ENCODE results near the gene ANKRD10. TPM values are rescaled to one million over a fixed set of nuclear protein-coding genes. Genes with fewer than 3 reads are reported as not detected.

ANKRD10 gene
- polyA plus RNA-seq, 1 donor, result 172 TPM

DNA sequence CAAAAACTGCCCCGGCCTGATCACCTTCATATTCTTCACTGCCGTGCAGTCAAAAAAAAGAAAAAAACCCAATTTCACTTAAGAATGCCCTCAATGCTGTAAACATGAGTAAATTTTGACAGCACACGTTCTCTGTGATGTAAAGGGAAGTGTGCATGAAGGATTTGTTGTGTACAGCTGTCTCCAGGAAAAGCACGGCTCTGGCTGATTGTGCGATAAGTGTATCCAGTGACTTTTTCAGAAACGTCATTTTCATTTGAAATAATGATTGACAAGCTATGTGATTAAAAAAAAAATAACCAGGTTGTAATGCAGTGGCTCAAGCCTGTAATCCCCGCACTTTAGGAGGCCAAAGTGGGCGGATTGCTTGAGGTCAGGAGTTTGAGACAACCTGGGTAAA is 39.6 kb downstream of the ANKRD10 start:
- peaks cover 3% of the 10 kb centered on the region for H3K9me3 ChIP-seq (ENCODE audit: control insufficient read depth, low read depth, low read length)
- H3K36me3 ChIP-seq (ENCODE audit: control insufficient read depth, insufficient read depth, low read length), result peaks cover 3% of the 10 kb centered on the region
- H3K27me3 ChIP-seq (ENCODE audit: control insufficient read depth, insufficient read depth, low read length), result peaks cover 7% of the 10 kb centered on the region
- no peak for DNase-seq
- no peak overlapping the region for H3K27ac ChIP-seq (ENCODE audit: low read length)
- peak overlapping the region; percentile 1 for H3K4me3 ChIP-seq (ENCODE audit: low read length)
- H3K4me1 ChIP-seq (ENCODE audit: control insufficient read depth, insufficient read depth, low read length), result peaks cover 3% of the 10 kb centered on the region
- 69% methylated on average over 4 of the region's 8 CpGs for WGBS (ENCODE audit: insufficient coverage, low lambda C conversion rate)

GRCh38 chr13:110874508-110874960 is 40.3 kb downstream of the ANKRD10 start:
- DNase-seq, result peak; percentile 42 to 59
- peaks cover 3% of the 10 kb centered on the region for H3K4me1 ChIP-seq (ENCODE audit: control insufficient read depth, insufficient read depth, low read length)
- H3K36me3 ChIP-seq (ENCODE audit: control insufficient read depth, insufficient read depth, low read length), result no peaks in the 10 kb centered on the region
- H3K27ac ChIP-seq (ENCODE audit: low read length), result no peak overlapping the region
- peaks cover 13% of the 10 kb centered on the region for H3K27me3 ChIP-seq (ENCODE audit: control insufficient read depth, insufficient read depth, low read length)
- peak overlapping the region; percentile 1 for H3K4me3 ChIP-seq (ENCODE audit: low read length)
- WGBS (ENCODE audit: insufficient coverage, low lambda C conversion rate), result 0% methylated on average over 1 of the region's 32 CpGs
- H3K9me3 ChIP-seq (ENCODE audit: control insufficient read depth, low read depth, low read length), result peaks cover 3% of the 10 kb centered on the region

- no peak for DNase-seq
- peaks cover 14% of the 10 kb centered on the region for H3K27me3 ChIP-seq (ENCODE audit: control insufficient read depth, insufficient read depth, low read length)
- H3K27ac ChIP-seq (ENCODE audit: low read length), result no peak overlapping the region
- WGBS (ENCODE audit: insufficient coverage, low lambda C conversion rate), result 95% methylated on average over 7 of the region's 19 CpGs
- H3K36me3 ChIP-seq (ENCODE audit: control insufficient read depth, insufficient read depth, low read length), result no peaks in the 10 kb centered on the region
- peaks cover 3% of the 10 kb centered on the region for H3K4me1 ChIP-seq (ENCODE audit: control insufficient read depth, insufficient read depth, low read length)
- peaks cover 3% of the 10 kb centered on the region for H3K9me3 ChIP-seq (ENCODE audit: control insufficient read depth, low read depth, low read length)
- H3K4me3 ChIP-seq (ENCODE audit: low read length), result no peak overlapping the region
Observed at GRCh38 chr13:110873639-110874507, 41.0 kb downstream of the ANKRD10 start.

- Histone ChIP-seq H3K9me3 (ENCODE audit: control insufficient read depth, low read depth, low read length) (peaks cover 3% of the 10 kb centered on the region), H3K36me3 (ENCODE audit: control insufficient read depth, insufficient read depth, low read length) (no peaks in the 10 kb centered on the region), H3K4me1 (ENCODE audit: control insufficient read depth, insufficient read depth, low read length) (peaks cover 3% of the 10 kb centered on the region), H3K4me3 (ENCODE audit: low read length) (no peak overlapping the region), H3K27me3 (ENCODE audit: control insufficient read depth, insufficient read depth, low read length) (peaks cover 14% of the 10 kb centered on the region), H3K27ac (ENCODE audit: low read length) (no peak overlapping the region)
- no CpG with 5 or more reads among the region's 35 CpGs for WGBS (ENCODE audit: insufficient coverage, low lambda C conversion rate)
- no peak for DNase-seq
Observed at GRCh38 chr13:110872768-110873638, 41.9 kb downstream of the ANKRD10 start.

DNA sequence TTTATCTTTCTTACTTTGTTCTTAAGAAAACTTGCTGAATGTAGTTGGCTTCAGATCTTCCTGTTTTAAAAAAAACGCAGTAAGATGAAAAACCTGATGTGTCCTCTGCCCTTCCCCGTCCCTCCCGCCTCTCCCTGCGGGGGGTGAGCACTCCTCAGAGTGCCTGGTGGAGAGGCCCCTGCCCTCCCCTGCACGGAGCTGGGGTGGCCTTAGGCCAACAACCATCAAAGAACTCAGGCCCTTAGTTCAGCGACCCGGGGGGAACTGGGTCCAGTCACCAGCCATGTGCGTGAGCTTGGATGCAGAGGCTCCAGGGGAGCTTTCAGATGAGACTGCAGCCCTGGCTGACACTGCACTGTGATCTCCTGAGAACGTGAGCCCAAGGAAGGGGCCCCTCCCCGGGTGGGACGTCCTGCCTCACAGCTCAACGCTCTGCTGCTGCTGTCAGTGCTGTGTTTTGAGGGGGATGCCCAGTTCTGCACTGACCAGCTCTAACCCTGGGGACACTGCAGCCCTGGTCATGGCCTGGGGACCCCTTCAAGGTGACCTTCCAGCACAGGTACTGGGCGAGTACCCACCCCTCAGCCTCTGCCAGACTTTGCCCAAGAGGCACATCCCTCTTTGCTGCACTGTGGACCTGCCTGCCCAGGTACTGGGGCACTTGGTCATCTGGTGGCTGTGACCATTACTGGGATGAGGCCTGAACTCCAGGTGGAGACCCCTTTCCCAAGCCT is 42.7 kb downstream of the ANKRD10 start:
- peaks cover 3% of the 10 kb centered on the region for H3K9me3 ChIP-seq (ENCODE audit: control insufficient read depth, low read depth, low read length)
- no CpG with 5 or more reads among the region's 13 CpGs for WGBS (ENCODE audit: insufficient coverage, low lambda C conversion rate)
- H3K27ac ChIP-seq (ENCODE audit: low read length), result no peak overlapping the region
- no peak for DNase-seq
- peaks cover 3% of the 10 kb centered on the region for H3K4me1 ChIP-seq (ENCODE audit: control insufficient read depth, insufficient read depth, low read length)
- no peaks in the 10 kb centered on the region for H3K36me3 ChIP-seq (ENCODE audit: control insufficient read depth, insufficient read depth, low read length)
- H3K4me3 ChIP-seq (ENCODE audit: low read length), result no peak overlapping the region
- peaks cover 17% of the 10 kb centered on the region for H3K27me3 ChIP-seq (ENCODE audit: control insufficient read depth, insufficient read depth, low read length)

DNA sequence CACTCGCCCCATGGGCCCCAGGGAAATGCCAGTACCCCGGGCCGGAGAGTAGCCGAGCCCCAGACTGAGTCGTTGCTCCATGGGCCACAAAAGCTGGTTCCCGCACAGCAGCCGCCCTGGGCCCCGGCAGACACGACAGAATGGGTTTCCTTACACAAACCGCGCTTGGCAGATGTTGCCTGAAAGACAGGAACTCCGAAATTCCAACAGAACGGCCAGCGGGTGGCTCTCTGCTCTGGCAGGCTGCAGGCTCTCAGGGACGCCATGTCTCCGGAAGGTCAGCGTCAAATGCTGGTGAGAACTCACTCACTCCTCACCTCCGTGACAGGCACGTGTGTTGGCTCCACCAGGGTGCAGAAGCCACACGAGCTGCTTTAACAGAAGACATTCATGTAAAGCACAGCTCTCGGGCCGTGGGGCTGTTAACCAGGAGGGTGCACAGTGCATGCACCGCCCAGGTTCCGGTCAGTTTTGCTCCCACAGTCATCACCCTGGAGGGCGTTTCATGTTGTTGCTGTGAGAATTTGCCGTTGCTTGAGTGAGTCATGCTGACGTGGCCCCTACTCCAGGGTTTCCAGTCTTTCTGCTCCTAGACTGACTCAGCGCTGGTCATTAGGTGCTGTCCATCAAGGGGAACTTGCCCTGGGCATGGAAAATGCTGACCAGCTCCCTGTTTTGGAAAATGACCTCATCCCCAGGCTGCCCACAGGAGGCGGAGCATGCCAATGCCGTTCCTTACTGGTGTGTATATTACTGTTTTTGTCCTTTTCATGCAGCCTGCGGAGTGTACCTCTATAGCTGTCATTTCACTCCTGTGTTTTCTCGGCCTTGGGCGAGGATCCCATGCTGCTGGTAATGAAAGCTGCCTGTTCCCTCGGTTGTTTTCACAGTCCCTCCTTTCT is 44.8 kb downstream of the ANKRD10 start:
- peaks cover 2% of the 10 kb centered on the region for H3K4me1 ChIP-seq (ENCODE audit: control insufficient read depth, insufficient read depth, low read length)
- no peak overlapping the region for H3K4me3 ChIP-seq (ENCODE audit: low read length)
- H3K27me3 ChIP-seq (ENCODE audit: control insufficient read depth, insufficient read depth, low read length), result peaks cover 17% of the 10 kb centered on the region
- peaks cover 3% of the 10 kb centered on the region for H3K9me3 ChIP-seq (ENCODE audit: control insufficient read depth, low read depth, low read length)
- 50% methylated on average over 2 of the region's 34 CpGs for WGBS (ENCODE audit: insufficient coverage, low lambda C conversion rate)
- H3K27ac ChIP-seq (ENCODE audit: low read length), result no peak overlapping the region
- DNase-seq, result peak; percentile 37 to 50
- no peaks in the 10 kb centered on the region for H3K36me3 ChIP-seq (ENCODE audit: control insufficient read depth, insufficient read depth, low read length)

GRCh38 chr13:110869231-110869804 is 45.6 kb downstream of the ANKRD10 start:
- WGBS (ENCODE audit: insufficient coverage, low lambda C conversion rate), result 100% methylated on average over 1 of the region's 22 CpGs

DNA sequence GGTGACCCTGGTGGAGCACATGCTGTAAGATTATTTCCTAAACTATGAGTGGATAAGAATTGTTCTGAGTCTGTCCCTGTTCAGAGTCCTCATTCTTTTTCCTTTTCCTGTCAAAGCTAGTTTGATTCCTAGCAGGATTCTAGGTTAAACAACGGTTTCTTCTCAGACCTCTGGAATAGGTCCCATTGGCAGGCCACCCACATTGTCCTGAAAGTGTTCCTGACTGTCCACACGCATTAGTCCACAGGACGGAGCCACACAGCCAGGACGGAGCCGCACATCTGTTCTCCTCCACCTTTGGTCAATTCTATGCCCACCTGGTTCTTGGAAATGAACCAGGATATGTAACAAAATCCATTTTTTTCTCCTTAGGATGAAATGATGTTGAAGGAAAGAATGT is 46.1 kb downstream of the ANKRD10 start:
- Histone ChIP-seq H3K36me3 (ENCODE audit: control insufficient read depth, insufficient read depth, low read length) (no peaks in the 10 kb centered on the region), H3K27me3 (ENCODE audit: control insufficient read depth, insufficient read depth, low read length) (peaks cover 14% of the 10 kb centered on the region), H3K27ac (ENCODE audit: low read length) (no peak overlapping the region), H3K4me1 (ENCODE audit: control insufficient read depth, insufficient read depth, low read length) (no peaks in the 10 kb centered on the region), H3K4me3 (ENCODE audit: low read length) (no peak overlapping the region), H3K9me3 (ENCODE audit: control insufficient read depth, low read depth, low read length) (peaks cover 3% of the 10 kb centered on the region)
- WGBS (ENCODE audit: insufficient coverage, low lambda C conversion rate), result no CpG with 5 or more reads among the region's 5 CpGs
- DNase-seq, result no peak

More at GRCh38 chr13:110869231-110869804, 45.6 kb downstream of the ANKRD10 start:
- Histone ChIP-seq H3K27me3 (ENCODE audit: control insufficient read depth, insufficient read depth, low read length) (peaks cover 16% of the 10 kb centered on the region), H3K4me3 (ENCODE audit: low read length) (no peak overlapping the region), H3K36me3 (ENCODE audit: control insufficient read depth, insufficient read depth, low read length) (no peaks in the 10 kb centered on the region), H3K27ac (ENCODE audit: low read length) (no peak overlapping the region), H3K9me3 (ENCODE audit: control insufficient read depth, low read depth, low read length) (peaks cover 3% of the 10 kb centered on the region), H3K4me1 (ENCODE audit: control insufficient read depth, insufficient read depth, low read length) (no peaks in the 10 kb centered on the region)
- DNase-seq, result no peak

DNA sequence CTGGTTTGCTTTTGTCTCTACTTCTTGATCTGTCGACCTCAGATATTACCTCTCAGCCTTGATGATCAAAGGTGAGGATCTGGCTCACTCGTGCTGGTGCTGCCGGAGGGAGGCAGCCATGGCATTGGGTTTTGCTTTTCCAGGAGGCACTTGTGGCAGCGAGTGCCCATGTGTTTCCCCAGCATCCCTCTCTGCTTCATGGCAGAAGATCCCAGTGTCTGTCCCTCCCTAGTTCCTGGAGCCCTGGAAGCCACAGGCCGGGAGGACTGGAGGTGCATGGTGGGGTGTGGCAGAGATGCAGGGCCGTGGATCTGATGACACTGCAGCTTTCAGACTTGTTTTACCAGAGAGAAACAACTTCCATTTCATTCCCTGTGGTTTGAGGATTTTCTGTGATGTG is 47.5 kb downstream of the ANKRD10 start:
- DNase-seq, result no peak
- Histone ChIP-seq H3K27me3 (ENCODE audit: control insufficient read depth, insufficient read depth, low read length) (peaks cover 14% of the 10 kb centered on the region), H3K36me3 (ENCODE audit: control insufficient read depth, insufficient read depth, low read length) (no peaks in the 10 kb centered on the region), H3K4me1 (ENCODE audit: control insufficient read depth, insufficient read depth, low read length) (no peaks in the 10 kb centered on the region), H3K9me3 (ENCODE audit: control insufficient read depth, low read depth, low read length) (no peaks in the 10 kb centered on the region), H3K4me3 (ENCODE audit: low read length) (no peak overlapping the region), H3K27ac (ENCODE audit: low read length) (no peak overlapping the region)
- no CpG with 5 or more reads among the region's 6 CpGs for WGBS (ENCODE audit: insufficient coverage, low lambda C conversion rate)
